SHP77 (cell line): Measurements from ENCODE around the gene SORCS2.

ENCODE experiments used
- DNase-seq, 2 experiments: peaks; one replicate each; lab custom pipeline; 2025; lab: John Stamatoyannopoulos, UW

SORCS2 gene

DNA sequence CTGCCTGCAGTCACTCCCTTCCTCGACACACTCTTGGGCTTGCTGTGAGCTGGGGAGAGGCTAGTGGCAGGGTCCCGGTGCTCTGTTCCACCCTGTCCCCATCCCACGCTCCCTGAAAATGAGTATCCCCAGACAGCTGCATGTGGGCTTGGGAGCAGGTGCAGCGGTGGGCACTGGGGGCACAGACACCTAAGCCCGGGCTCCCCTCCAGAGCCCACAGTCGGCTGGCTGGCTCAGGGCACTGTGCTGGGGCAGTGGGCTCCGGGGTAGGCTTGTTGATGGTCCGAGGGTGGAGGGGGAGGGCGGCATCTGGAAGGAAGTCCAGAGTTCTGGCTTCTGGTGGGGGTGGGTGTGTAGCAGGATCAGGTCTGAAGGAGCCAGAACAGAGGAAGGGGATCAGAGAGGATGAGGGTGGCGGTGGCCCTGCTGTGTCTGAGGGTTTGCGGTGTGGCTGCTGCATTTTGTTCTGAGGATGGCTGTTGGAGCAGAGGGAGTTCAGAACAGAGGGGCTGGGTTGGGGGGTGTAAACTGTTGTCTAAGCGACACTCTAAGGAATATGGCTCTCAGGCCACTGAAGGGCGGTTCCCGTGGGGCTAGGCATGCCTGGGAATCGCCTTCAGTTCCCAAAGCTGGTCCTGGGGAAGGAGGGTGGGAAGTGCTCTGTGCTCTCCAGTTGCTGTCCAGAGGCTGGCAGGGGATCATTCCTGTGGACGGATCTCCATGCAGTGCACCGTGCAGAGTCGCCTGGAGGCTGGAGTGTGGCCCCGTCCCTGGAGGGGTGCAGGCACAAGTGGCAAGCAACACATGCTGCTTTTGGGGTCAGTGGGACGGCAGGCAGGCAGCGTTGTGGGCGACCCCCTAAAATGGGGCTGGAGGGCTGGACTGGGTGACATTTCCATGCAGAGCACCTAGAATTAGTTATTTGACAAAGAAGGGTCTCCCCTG lies 114.0 kb downstream of the SORCS2 start:
- no peak for DNase-seq

DNA sequence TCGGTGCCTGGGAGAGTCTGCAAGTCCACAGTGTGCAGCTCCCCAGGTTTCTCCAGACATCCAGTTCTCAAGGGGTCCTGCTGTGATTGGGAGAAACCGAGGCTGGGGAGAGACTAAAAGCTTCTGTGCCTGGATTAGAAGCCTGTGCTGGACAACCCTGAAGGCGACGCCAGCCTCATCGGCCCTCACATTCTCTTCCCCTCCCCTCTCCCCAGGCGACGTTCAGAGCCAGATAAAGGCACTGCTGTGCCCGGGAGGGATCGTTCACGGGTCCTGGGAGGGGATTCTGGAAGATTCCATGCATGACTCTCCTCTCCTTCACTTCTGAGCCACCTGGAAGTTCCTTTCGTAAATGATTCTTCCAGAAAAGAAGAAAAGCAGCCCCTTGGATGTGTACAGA lies 114.6 kb downstream of the SORCS2 start:
- DNase-seq: no peak

DNA sequence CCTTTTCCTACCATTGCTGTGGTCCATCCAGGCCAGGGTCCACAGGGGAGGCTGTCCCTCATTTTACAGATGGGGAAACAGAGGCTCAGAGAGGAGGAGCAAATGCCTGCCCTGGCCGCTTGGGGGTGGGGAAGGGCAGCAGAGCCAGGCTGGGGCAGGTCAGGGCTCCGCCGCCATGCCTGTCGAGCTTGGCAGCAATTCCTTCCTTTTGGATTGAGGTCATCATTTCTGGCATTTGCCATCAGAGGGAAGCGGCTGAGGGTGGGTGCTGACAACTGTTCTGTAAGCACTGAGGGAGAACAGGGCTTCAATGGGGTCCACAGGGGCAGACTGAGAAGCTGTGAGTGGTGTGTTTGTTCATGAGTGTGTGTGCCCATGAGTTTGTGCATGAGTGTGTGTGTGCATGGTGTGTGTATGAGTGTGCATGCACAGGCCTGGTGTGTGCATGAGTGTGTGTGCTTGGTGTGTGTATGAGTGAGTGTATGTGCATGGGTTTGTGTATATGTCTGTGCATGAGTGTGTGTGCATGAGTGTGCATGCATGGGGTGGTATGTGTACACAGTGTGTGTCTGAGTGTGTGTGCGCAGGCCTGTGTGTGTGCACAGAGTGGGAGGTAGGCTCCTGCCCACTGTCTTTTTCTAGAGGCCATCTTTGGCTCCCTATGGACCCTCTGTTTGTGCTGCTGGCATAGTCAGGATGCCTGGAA lies 115.2 kb downstream of the SORCS2 start:
- DNase-seq: no peak

DNA sequence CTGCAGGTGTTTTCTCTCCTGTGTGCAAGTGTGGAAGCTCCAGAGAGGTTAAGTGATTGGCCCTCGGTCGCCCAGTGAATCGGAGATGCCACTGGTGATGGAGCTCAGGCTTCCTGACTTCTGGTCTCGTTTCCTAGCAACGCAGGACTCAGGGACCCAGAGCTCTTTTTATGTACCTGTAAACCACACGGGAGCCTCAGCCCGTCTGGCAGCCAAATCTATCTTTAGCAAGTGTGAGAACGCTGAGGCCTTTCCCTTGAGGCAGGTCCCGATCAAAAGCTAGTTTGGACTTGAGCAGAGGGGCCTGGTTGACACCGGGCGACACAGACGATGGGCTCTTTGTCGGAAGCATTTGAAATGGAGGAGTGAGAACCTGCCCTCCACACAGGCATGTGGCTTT lies 116.8 kb downstream of the SORCS2 start:
- no peak for DNase-seq

DNA sequence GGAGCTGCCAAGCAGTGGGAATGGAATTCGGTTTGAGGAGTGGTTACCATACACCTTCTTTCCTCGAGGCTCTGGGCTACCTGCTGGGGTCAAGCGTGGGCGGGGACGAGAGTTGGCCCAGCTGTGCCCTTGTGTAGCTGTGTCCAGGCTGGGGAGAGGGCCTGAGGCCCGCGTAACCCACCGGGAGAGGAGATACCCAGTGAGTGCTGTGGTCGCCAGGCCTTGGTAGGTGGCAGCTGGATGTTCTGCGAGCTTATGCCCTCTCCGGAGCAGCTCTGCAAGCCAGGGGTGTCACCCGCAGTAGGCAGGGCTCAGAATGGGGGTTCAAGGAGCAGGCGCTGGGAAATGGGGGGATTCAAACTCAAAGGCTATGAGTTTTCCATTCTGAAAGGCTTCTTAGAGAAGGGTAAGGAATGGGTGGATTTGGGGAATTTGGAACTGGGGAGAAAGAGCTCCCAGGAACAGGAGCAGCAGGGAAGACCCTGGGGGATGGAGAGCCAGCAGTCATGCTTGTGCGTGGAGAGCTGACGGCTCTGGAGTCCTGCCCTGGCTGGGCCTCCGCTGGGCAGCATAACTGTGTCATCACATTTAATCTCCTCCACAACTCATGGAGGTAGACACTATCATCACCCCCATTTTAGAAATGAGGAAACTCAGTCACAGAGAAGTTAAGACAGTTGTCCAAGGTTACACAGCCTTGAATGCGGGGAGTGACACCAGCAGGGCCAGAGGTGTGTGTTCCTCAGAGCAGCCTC lies 117.5 kb downstream of the SORCS2 start:
- DNase-seq: no peak

DNA sequence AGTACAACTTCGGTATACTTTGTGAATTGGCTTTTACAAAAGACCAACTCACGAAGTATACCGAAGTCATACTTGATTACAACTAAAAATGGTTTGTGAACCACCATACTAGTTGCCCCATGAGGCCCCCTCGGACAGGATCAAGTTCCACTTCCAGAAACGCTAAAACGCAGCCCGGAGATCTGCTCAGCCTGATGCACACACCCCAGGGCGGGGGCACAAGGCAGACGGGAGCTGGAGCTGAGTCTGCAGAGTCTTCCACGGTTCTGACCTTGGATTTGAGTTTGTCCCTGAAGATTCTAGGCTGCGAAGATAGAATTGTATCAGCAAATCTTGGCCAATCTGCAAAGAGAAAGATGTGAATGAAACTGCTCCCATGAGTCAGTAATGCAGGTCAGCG lies 118.1 kb downstream of the SORCS2 start:
- DNase-seq: no peak

DNA sequence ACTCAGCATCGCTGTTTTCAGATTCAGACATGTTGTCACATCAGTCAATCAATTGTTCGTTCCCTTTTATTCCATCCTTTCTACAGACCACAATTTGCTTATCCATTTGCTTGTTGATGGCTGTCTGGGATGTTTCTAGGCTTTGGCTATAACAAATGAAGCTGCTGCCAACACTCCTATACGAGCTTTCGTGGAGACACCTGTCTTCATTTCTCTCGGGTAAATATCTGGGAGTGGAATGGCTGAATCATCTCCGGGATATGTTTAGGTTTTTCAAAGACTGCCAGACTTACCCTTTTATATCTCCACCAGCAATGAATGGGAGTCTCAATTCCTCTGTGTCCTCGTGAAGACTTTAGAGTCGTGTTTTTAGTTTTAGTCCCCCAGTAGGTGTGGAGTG lies 118.9 kb downstream of the SORCS2 start:
- no peak for DNase-seq

DNA sequence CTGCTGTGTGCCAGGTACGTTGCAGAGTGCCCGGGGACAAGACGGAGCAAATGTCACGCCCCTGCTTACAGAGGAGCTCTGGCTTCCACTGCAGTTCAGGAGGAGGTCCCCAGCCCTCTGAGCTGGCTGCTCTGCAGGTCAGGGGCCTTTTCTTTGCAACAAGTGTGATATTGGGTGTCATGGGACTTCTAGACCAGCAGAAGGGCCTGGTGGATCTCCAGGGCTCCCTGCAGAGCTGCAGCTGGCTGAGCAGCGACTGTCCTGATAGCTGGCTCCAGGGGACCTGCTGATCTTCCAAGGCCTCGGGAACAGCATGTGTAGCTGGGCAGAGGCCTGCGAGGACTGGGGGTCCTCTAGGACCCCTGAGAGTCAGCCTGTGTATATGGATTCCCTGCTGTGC lies 120.4 kb downstream of the SORCS2 start:
- DNase-seq: no peak

DNA sequence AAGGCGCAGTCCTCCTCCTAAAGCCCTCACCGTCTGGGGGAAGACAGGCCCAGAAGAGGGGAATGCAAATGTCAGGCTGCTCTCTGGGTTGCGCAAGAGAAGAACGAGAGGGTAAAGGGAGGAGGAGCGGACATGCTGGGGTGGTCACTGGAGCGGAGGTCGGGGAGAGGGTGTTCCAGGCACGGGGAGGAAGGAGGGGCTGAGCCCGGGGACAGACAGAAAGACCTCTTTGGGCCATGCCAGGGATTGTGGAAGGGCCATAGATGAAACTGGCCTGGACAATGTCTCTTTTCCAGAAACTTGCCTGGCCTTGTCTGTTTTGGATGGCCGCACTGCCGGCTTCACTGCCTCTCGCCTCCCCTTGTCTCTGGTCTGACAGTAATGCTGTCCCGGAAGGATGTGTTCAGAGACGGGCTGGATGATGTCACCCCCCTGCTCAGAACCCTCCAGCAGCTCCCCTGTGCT lies 121.0 kb downstream of the SORCS2 start:
- no peak for DNase-seq

DNA sequence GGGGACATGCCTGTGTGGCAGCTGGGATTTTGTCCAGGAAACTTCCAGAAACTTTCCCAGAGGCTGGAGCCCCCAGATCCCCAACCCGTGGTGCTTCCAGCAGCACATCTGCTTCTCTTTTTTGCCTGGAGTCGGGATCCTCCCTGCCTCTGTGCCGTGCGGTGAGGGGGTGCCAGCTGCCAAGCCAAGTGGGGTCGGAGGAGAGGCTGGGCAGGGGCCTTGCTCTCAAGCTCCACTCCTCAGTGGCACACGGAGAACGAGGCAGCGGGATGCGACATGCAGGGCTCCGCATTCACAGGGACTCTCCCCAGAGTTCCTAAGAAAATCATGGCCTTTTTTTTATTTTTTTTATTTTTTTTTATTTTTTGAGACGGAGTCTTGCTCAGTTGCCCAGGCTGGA lies 121.7 kb downstream of the SORCS2 start:
- DNase-seq: no peak

DNA sequence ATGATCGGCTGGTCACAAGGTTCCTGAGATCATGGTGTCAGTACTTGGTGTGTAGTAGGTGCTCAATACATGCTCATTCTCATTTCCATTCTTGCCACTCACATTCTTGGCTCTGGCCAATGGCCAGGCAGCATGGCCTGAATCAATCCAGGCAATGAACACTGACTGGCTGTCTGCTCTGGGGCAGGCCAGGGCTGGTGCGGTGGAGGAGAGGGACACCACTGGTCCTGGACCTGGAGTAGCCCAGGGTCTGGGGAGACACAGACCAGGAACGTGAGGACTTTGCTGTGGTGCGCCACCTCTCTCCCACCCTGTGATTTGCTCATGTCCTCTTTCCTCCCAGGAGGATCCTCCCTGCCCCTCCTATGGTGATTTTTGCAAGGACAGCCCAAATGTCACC lies 122.9 kb downstream of the SORCS2 start:
- no peak for DNase-seq

DNA sequence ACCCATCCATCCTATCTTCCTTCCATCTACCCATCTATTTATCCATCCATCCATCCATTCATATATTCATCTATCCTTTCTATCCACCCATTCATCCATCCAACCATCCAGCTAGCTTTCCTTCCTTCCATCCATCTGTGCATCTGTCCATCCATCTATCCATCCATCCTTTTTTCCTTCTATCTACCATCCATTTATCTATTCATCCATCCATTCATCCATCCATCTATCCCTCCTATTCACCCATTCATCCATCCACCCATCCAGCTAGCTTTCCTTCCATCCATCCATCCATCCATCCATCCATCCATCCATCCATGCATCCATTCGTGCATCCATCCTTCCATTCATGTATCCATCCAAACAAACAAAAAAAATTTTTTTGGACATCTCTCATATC lies 123.6 kb downstream of the SORCS2 start:
- DNase-seq: no peak

DNA sequence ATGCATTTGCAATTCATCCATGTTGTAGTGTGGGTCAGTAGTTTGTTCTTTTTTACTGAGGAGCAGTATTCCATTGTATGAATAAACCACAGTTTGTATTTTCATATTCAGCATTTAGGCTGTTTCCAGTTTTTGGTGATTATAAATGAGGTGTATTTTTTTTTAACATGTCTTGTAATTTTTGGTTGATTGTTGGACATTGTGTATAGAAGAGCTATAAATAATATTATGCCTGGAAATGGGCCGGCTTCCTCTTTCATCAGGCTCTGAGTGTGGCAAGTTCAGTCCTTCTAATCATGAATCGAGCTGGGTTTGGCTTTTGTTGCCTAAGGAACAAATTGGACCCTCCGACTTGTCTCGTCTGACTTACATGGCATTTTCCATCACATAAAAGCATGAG lies 126.7 kb downstream of the SORCS2 start:
- DNase-seq: no peak

DNA sequence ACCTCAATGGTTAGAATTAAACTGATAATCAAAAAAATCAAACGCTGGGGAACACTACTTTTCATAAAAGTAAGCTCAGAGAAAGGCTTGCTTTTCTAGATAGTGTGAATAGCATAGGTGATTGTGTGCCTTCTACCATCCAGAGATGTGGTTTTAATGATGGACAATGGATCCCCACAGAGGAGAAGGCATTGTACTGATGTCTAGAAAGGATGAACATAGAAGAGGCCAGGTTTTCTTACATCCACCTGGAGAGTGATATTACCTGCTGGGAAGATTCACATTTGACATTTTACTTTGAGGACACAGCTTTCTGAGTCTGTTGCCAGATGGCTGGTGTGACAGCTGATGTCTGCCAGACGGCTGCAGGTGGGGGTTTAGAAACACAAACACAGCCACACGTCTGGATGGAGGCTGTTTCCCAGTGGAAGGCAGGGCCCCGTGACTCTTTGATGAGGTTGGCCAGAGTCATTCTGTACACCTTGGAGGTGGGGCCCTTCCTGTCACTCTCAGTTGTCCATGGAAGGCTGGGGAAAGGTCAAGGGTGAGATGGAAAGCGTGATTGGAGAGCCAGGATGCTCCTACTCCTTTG lies 128.0 kb downstream of the SORCS2 start:
- DNase-seq: no peak

DNA sequence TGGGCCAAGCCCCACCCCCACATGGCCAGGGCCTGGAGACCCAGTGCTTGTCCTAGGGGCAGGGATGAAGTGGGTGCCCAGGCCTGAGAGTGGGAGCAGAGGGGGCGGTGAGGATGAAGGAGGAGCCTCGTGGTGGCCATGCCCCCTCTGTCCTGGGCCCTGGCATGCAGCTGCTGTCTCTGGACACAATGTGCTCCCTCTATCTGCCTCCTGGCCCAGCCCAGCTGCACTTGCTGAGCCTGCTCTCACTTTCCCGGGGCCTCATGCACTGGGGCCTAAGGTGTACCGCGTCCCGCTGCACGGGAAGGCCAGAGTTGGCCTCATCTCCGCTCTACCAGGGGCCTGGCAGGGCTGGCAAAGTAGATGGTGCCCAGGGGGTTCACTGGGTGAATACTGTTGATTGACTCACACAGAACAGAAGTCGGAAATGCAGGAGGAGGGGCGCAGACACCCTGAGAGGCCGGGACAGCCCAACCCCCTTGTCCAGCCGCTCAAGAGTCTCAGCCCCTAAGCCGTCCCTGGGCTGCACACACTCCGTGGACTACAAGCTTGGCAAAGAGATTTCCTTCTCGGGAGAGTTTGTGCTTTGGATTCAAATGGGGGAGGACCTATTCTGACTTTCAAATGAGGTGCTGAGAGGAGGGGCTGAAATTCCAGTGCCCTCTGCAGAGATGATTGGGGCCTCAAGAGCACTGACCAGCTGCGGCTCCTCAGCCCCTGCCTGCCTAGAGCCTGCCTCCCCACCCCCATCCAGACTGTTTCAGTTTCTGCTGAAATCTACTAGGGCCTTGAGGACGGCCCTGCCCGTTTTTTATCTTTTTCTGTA lies 130.0 kb downstream of the SORCS2 start:
- no peak for DNase-seq

DNA sequence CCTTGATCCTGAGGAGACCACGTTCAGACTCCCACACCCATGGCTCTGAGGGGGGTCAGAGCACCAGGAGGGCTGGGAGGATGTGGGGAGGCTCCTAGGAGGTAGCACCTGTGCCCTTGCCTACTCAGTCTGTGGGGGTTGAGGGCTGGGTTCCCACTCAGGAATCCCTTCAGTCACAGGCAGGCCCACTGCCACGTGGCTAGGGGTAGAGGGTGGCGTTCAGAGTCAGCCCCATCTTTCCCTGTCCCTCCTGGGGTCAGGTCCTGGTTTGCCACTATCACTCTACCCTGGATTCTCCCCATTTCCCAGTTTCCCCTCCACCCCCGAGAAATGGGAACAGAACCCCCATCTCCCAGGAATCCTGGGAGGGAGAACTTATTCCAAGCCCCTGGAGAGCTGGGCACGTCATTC lies 131.1 kb downstream of the SORCS2 start:
- no peak for DNase-seq

DNA sequence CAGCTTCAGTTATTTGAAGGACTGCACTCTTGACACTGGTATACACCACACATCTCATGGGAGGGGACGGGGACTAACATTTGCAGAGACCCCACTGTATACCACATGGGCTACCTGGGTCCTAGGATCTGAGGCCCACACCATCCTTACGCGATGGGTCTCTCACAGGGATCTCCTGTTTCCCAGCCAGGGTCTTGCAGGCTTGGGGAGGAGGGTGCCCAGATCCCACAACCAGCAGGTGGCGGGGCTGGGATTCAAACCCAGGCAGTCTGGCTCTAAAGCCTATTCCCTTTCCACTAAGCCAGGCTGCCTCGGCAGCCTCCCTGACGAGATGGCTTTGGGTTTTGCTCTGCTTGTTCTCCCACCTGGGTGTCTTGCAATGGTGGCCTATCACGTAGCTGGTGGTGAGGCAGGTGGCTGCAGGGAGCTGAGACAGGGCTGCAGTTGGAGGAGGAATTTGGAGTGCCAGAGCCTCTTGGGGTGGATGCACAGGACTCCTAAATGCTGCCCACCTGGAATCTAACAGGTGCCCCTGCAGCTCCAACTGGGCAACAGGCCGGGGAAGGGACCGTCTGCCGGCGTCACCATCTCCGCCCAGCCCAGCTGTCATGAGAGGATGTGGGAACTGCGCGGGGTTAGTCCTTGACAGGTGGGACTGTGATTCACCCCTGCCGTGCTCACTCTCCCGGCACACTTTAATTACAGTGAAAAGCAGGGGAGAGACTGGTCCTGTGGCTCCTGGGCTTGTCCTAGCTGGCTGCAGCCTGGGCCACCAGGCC lies 131.7 kb downstream of the SORCS2 start:
- DNase-seq: no peak

DNA sequence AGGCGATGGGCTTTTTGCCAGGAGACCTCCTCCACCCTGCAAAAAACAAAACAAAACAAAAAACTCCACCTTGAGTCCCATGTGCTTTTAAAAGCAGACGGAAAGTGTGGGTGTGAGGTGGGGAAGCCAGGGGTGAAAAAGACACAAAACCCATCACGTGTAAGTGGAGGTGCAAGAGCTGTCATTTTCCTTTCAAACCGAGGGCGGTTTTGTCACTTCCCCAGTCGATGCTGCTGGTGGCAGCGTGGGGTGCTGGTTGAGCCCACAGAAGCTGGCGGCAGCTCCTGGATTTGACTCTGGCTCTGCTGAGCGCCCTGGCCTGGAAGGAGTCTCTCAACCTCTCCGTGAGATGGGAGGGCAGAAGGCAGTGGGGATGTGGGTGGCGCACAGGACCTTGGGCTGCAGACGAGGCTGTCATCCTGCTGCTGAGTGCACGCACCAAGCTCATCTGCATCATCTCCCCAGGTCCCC lies 132.3 kb downstream of the SORCS2 start:
- no peak for DNase-seq

DNA sequence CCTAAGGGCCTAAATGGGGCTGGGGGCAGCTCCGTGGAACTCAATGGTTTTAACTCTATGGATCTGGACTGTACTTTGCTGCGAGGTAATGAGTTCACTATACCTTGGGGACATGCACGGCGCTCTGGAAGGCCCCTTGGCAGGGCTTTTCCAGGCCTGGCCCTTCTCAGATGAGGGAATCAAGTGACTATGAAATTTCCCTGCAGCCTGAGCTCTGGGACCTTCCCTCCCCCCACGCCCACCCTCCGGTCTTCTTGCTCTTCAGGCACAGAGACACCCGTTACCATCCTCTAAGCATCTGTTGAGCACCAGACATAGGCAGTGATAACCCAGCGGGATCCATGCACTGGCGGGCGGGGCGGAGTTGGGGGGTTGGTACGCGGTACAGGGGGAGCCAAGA lies 133.2 kb downstream of the SORCS2 start:
- DNase-seq: no peak

DNA sequence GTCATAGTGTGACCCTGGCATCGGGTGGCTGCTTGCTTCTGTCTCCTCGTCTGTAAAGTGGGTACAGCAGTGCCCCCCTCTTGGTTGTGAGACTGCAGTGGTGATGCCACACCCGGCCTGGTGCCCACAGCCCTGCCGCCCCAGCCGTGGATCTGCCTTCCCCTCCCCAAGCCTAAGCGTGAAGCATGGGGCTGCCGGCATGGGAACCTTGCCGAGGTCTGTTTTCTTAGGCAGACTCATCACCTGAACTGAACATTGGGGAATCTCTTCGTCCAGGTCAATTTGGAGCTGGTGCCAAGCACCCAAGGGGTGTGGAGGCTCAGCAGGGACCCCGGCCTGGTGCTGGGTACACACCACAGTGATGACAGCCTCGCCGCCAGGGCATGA lies 134.0 kb downstream of the SORCS2 start:
- DNase-seq: no peak
